HepG2 (cell line): Measurements from ENCODE around the gene PLCD4. TPM values are rescaled to one million over a fixed set of nuclear protein-coding genes. Genes with fewer than 3 reads are reported as not detected.

Experiments
- ATM ChIP-seq: fragments of 450-650 bp; IDR thresholded peaks from 2 replicates; pipeline ENCODE4 v1.7.1; 2017; ENCODE audit warnings: mild to moderate bottlenecking, borderline replicate concordance
- BRF2 ChIP-seq: sonication (generic); formaldehyde crosslinking; IDR thresholded peaks from 2 replicates; pipeline ENCODE4 v1.8.1; 2022; ENCODE audit warnings: mild to moderate bottlenecking, missing genetic modification reagents
- DRAP1 ChIP-seq: IDR thresholded peaks from 2 replicates; pipeline ENCODE4 v1.6.1; 2016; ENCODE audit warnings: missing genetic modification reagents, missing compliant biosample characterization
- ESRRA ChIP-seq: sonication (generic); formaldehyde crosslinking; IDR thresholded peaks from 2 replicates; pipeline ENCODE4 v1.5.1; 2020; ENCODE audit warnings: mild to moderate bottlenecking, low read depth, missing genetic modification reagents
- ETV6 ChIP-seq: sonication (generic); formaldehyde crosslinking; conservative IDR thresholded peaks from 2 replicates; pipeline ENCODE4 v1.4.0; 2020; ENCODE audit warnings: missing genetic modification reagents
- GFI1 ChIP-seq: sonication (generic); formaldehyde crosslinking; IDR thresholded peaks from 2 replicates; pipeline ENCODE4 v1.5.0; 2020; ENCODE audit warnings: missing genetic modification reagents, mild to moderate bottlenecking, borderline replicate concordance
- ISL2 ChIP-seq: sonication (generic); formaldehyde crosslinking; IDR thresholded peaks from 2 replicates; pipeline ENCODE4 v1.5.0; 2020; ENCODE audit warnings: missing genetic modification reagents
- KDM2A ChIP-seq: sonication (generic); formaldehyde crosslinking; IDR thresholded peaks from 2 replicates; pipeline ENCODE4 v1.4.0; 2020; ENCODE audit warnings: low read depth, missing genetic modification reagents, borderline replicate concordance
- KDM3A ChIP-seq: IDR thresholded peaks from 2 replicates; pipeline ENCODE4 v1.6.1; 2018; ENCODE audit warnings: low read depth, missing compliant biosample characterization
- MED1 ChIP-seq: sonication (generic); formaldehyde crosslinking; IDR thresholded peaks from 2 replicates; pipeline ENCODE4 v1.4.0; 2020; ENCODE audit warnings: missing genetic modification reagents
- MEF2D ChIP-seq: sonication (generic); formaldehyde crosslinking; IDR thresholded peaks from 2 replicates; pipeline ENCODE4 v1.5.1; 2020; ENCODE audit warnings: mild to moderate bottlenecking, missing genetic modification reagents
- NCOR1 ChIP-seq: fragments of 200-600 bp; sonication (generic); IDR thresholded peaks from 2 replicates; pipeline ENCODE4 v1.7.0; 2017; ENCODE audit warnings: antibody characterized with exemption, low read length, borderline replicate concordance
- NFE2 ChIP-seq: sonication (generic); formaldehyde crosslinking; IDR thresholded peaks from 2 replicates; pipeline ENCODE4 v1.4.0; 2020; ENCODE audit warnings: missing genetic modification reagents
- NR1H2 ChIP-seq: sonication (generic); formaldehyde crosslinking; IDR thresholded peaks from 2 replicates; pipeline ENCODE4 v1.8.1; 2022; ENCODE audit warnings: low read depth, missing genetic modification reagents, borderline replicate concordance
- PCBP2 ChIP-seq: fragments of 200-400 bp; formaldehyde crosslinking; optimal IDR thresholded peaks from 2 replicates; pipeline ENCODE3; 2018; ENCODE audit warnings: low read length, low read depth; ENCODE audit not compliant: poor library complexity, severe bottlenecking
- TARDBP ChIP-seq: sonication (generic); formaldehyde crosslinking; IDR thresholded peaks from 2 replicates; pipeline ENCODE4 v1.8.0; 2022; ENCODE audit warnings: mild to moderate bottlenecking, missing genetic modification reagents
- YY1 ChIP-seq: IDR thresholded peaks from 2 replicates; pipeline ENCODE4 v1.6.1; 2011; ENCODE audit warnings: low read length, low read depth, moderate library complexity, mild to moderate bottlenecking; ENCODE audit not compliant: insufficient read depth, insufficient replicate concordance
- ZBTB3 ChIP-seq: sonication (generic); formaldehyde crosslinking; IDR thresholded peaks from 2 replicates; pipeline ENCODE4 v1.4.0; 2020; ENCODE audit warnings: low read depth, mild to moderate bottlenecking, moderate library complexity, missing genetic modification reagents, borderline replicate concordance
- ZFP37 ChIP-seq: sonication (generic); formaldehyde crosslinking; IDR thresholded peaks from 2 replicates; pipeline ENCODE4 v1.4.0; 2020; ENCODE audit warnings: missing genetic modification reagents, borderline replicate concordance
- ZMYM2 ChIP-seq: sonication (generic); formaldehyde crosslinking; IDR thresholded peaks from 2 replicates; pipeline ENCODE4 v1.8.0; 2022; ENCODE audit warnings: mild to moderate bottlenecking, missing genetic modification reagents
- ZNF138 ChIP-seq: sonication (generic); formaldehyde crosslinking; IDR thresholded peaks from 2 replicates; pipeline ENCODE4 v1.5.0; 2020; ENCODE audit warnings: mild to moderate bottlenecking, low read depth, missing genetic modification reagents
- ZNF17 ChIP-seq: sonication (generic); formaldehyde crosslinking; IDR thresholded peaks from 2 replicates; pipeline ENCODE4 v1.5.0; 2020; ENCODE audit warnings: mild to moderate bottlenecking, missing genetic modification reagents
- ZNF3 ChIP-seq: IDR thresholded peaks from 2 replicates; pipeline ENCODE4 v1.7.0; 2017; ENCODE audit warnings: inconsistent platforms
- ZNF414 ChIP-seq: sonication (generic); formaldehyde crosslinking; IDR thresholded peaks from 2 replicates; pipeline ENCODE4 v1.5.0; 2020; ENCODE audit warnings: missing genetic modification reagents
- ZNF432 ChIP-seq: sonication (generic); formaldehyde crosslinking; IDR thresholded peaks from 2 replicates; pipeline ENCODE4 v1.5.0; 2020; ENCODE audit warnings: missing genetic modification reagents, mild to moderate bottlenecking, borderline replicate concordance
- ZNF468 ChIP-seq: sonication (generic); formaldehyde crosslinking; IDR thresholded peaks from 2 replicates; pipeline ENCODE4 v1.8.0; 2022; ENCODE audit warnings: mild to moderate bottlenecking, moderate library complexity, missing genetic modification reagents
- ZNF501 ChIP-seq: sonication (generic); formaldehyde crosslinking; IDR thresholded peaks from 2 replicates; pipeline ENCODE4 v1.5.1; 2020; ENCODE audit warnings: mild to moderate bottlenecking, moderate library complexity, missing genetic modification reagents
- ZNF589 ChIP-seq: sonication (generic); formaldehyde crosslinking; conservative IDR thresholded peaks from 2 replicates; pipeline ENCODE4 v1.8.0; 2022; ENCODE audit warnings: mild to moderate bottlenecking, moderate library complexity, missing genetic modification reagents
- polyA plus RNA-seq, 8 experiments: library from polyadenylated mRNA; depleted of rRNA in 3 of 8; stranded (reverse) in 7 of 8; unstranded in 1 of 8; fragments of >200 nt; fragmentation: Illumina TruSeq in 4 of 8; extraction: Trizol in 4 of 8; gene quantifications; 2 replicates each; pipeline versions ENCODE4 v1.2.1 to v1.2.3, GENCODE V29; 2011 to 2016; ENCODE audit warnings: low read depth in 4 of 8, missing spikeins in 1 of 8, mixed read lengths in 1 of 8; ENCODE audit not compliant: insufficient read depth in 1 of 8
- total RNA-seq, 5 experiments: library from RNA; depleted of rRNA; stranded (reverse); fragments of >200 nt; fragmentation: Illumina TruSeq; extraction: Trizol; gene quantifications; 2 replicates each; pipeline ENCODE4 v1.2.3, GENCODE V29; 2016; ENCODE audit warnings: low read depth in 1 of 5

The PLCD4 gene
- total and polyA plus RNA-seq, 2 of the 13 experiments (the other 11 are each of a cell fraction or from before 2014, with no cell fraction given) = 0.26 TPM; not detected in 1

- TF ChIP-seq ZNF432 (CRISPR knock-in tag) (no peak), ZNF501 (CRISPR knock-in tag) (peak; percentile 93), ZNF414 (CRISPR knock-in tag) (no peak; the same call in 1 of the 2 replicates), ISL2 (CRISPR knock-in tag) (peak; percentile 54), ETV6 (CRISPR knock-in tag) (peak; percentile 96), ZNF468 (CRISPR knock-in tag) (no peak), ZNF17 (CRISPR knock-in tag) (no peak), MEF2D (CRISPR knock-in tag) (peak; percentile 20; the same call in 1 of the 2 replicates), ATM (no peak), ZNF3 (CRISPR knock-in tag) (no peak), ZMYM2 (no peak), ZNF138 (no peak), MED1 (CRISPR knock-in tag) (peak; percentile 55; the same call in 1 of the 2 replicates), ZBTB3 (CRISPR knock-in tag) (0 out of 2 replicates have a peak, but pooled peaks have one; percentile 38), YY1 (peak; percentile 95), NFE2 (CRISPR knock-in tag) (peak; percentile 38; the same call in 1 of the 2 replicates), ZFP37 (CRISPR knock-in tag) (0 out of 2 replicates have a peak, but pooled peaks have one; percentile 72), GFI1 (CRISPR knock-in tag) (peak; percentile 70; the same call in 1 of the 2 replicates), ZNF589 (CRISPR knock-in tag) (no peak), NR1H2 (CRISPR knock-in tag) (no peak; the same call in 1 of the 2 replicates), TARDBP (CRISPR knock-in tag) (peak; percentile 78; the same call in 1 of the 2 replicates), KDM2A (CRISPR knock-in tag) (peak; percentile 87), NCOR1 (no peak), PCBP2 (no peak), DRAP1 (CRISPR knock-in tag) (peak; percentile 71; the same call in 1 of the 2 replicates), ESRRA (CRISPR knock-in tag) (0 out of 2 replicates have a peak, but pooled peaks have one; percentile 29), BRF2 (peak; percentile 62; the same call in 1 of the 2 replicates), KDM3A (CRISPR knock-in tag) (peak; percentile 77)
Measured at GRCh38 chr2:218671654-218672566, 64.2 kb downstream of the PLCD4 start, which contains the start of the genes RNF25 and STK36 (continued).
